ENCODE measurements around the gene PYGB. TPM values are rescaled to one million over a fixed set of nuclear protein-coding genes. Genes with fewer than 3 reads are reported as not detected.

PYGB gene
- total RNA-seq, 1 experiment from 2014 or later, result 220 TPM

GRCh38 chr20:25220810-25221591 is 26.9 kb upstream of the PYGB start:
- TF ChIP-seq, protein P1, sequence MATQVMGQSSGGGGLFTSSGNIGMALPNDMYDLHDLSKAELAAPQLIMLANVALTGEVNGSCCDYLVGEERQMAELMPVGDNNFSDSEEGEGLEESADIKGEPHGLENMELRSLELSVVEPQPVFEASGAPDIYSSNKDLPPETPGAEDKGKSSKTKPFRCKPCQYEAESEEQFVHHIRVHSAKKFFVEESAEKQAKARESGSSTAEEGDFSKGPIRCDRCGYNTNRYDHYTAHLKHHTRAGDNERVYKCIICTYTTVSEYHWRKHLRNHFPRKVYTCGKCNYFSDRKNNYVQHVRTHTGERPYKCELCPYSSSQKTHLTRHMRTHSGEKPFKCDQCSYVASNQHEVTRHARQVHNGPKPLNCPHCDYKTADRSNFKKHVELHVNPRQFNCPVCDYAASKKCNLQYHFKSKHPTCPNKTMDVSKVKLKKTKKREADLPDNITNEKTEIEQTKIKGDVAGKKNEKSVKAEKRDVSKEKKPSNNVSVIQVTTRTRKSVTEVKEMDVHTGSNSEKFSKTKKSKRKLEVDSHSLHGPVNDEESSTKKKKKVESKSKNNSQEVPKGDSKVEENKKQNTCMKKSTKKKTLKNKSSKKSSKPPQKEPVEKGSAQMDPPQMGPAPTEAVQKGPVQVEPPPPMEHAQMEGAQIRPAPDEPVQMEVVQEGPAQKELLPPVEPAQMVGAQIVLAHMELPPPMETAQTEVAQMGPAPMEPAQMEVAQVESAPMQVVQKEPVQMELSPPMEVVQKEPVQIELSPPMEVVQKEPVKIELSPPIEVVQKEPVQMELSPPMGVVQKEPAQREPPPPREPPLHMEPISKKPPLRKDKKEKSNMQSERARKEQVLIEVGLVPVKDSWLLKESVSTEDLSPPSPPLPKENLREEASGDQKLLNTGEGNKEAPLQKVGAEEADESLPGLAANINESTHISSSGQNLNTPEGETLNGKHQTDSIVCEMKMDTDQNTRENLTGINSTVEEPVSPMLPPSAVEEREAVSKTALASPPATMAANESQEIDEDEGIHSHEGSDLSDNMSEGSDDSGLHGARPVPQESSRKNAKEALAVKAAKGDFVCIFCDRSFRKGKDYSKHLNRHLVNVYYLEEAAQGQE (IDR thresholded peaks at IDR 0.05; ENCODE audit: insufficient read depth in 1 of 2, low read depth in 2 of 2, low read length in 1 of 2), result no peak
- TF ChIP-seq SIN3A (IDR thresholded peaks at IDR 0.05; ENCODE audit: borderline replicate concordance, insufficient read depth, low read depth, low read length) (no peak), TCF7L2 (IDR thresholded peaks at IDR 0.05; ENCODE audit: low read depth, low read length) (no peak), CTCF (IDR thresholded peaks at IDR 0.05) (no peak), POLR2AphosphoS5 (IDR thresholded peaks at IDR 0.05; ENCODE audit: low read depth, low read length) (no peak)
- ChIA-PET POLR2A (interaction anchor here (0.6 kb wide), 1 partner anchor 235 kb away, joined by 4 read pairs; no protein-coding TSS in a partner anchor), CTCF (no interaction called here)
- BruUV-seq (replicated peaks), result no TSS peak
- in situ Hi-C loops (cut with HindIII; ENCODE audit: low pct_unique_long_range_greater_than_20kb, low sequenced_read_pairs), result no loop called here
- Histone ChIP-seq H3K36me3 (ENCODE audit: control insufficient read depth, insufficient read depth, low read length) (peaks cover 4% of the 10 kb centered on the region; the same call in 1 of the 2 replicates), H3K9me3 (ENCODE audit: control insufficient read depth, insufficient read depth, low read depth, low read length) (no peaks in the 10 kb centered on the region), H3K4me1 (ENCODE audit: control insufficient read depth, insufficient read depth, low read length) (peaks cover 36% of the 10 kb centered on the region), H3K27me3 (ENCODE audit: control insufficient read depth, insufficient read depth, low read length) (no peaks in the 10 kb centered on the region), H3K4me3 (ENCODE audit: low read depth in 2 of 2, low read length in 2 of 2) (no peak overlapping the region), H3K27ac (ENCODE audit: low read length) (peak overlapping the region; percentile 75)
- no peak for DNase-seq (ENCODE audit: low read depth, low spot score)
- no peak for ATAC-seq
- intact Hi-C loops (cut with micrococcal nuclease; ENCODE audit: unreplicated experiment), result no loop called here

GRCh38 chr20:25221592-25222460 is 26.1 kb upstream of the PYGB start:
- Histone ChIP-seq H3K27me3 (ENCODE audit: control insufficient read depth, insufficient read depth, low read length) (no peaks in the 10 kb centered on the region), H3K36me3 (ENCODE audit: control insufficient read depth, insufficient read depth, low read length) (peaks cover 1% of the 10 kb centered on the region; the same call in 1 of the 2 replicates), H3K4me1 (ENCODE audit: control insufficient read depth, insufficient read depth, low read length) (peaks cover 44% of the 10 kb centered on the region), H3K4me3 (ENCODE audit: low read depth in 2 of 2, low read length in 2 of 2) (no peak overlapping the region), H3K27ac (ENCODE audit: low read length) (peak overlapping the region; percentile 75), H3K9me3 (ENCODE audit: control insufficient read depth, insufficient read depth, low read depth, low read length) (no peaks in the 10 kb centered on the region)
- in situ Hi-C loops (cut with HindIII; ENCODE audit: low pct_unique_long_range_greater_than_20kb, low sequenced_read_pairs) (no loop called here), intact Hi-C loops (cut with micrococcal nuclease; ENCODE audit: unreplicated experiment) (no loop called here)
- ChIA-PET CTCF (interaction anchor here (1.8 kb wide), 1 partner anchor 24 kb away, joined by 5 read pairs; no protein-coding TSS in a partner anchor), POLR2A (interaction anchor here (0.6 kb wide), 2 partner anchors 113 to 234 kb away, joined by 3 to 4 read pairs; no protein-coding TSS in a partner anchor)
- no peak for DNase-seq (ENCODE audit: low read depth, low spot score)
- ATAC-seq, result no peak
- BruUV-seq (replicated peaks), result no TSS peak
- no peak for TF ChIP-seq SIN3A (IDR thresholded peaks at IDR 0.05; ENCODE audit: borderline replicate concordance, insufficient read depth, low read depth, low read length)
- TF ChIP-seq POLR2AphosphoS5 (IDR thresholded peaks at IDR 0.05; ENCODE audit: low read depth, low read length), result no peak

Measured in Panc1 (cell line).